Measurements from ENCODE around the gene ADPRH. TPM values are rescaled to one million over a fixed set of nuclear protein-coding genes. Genes with fewer than 3 reads are reported as not detected.
A peak's percentile ranks its signal among the peaks of the same experiment; 100 is the strongest.
"Not testable (repeated sequence)": the region's sequence is repeated elsewhere in the genome, so short reads cannot be mapped to it uniquely, and the experiment has no call there.

ADPRH gene
- total RNA-seq, 4 donors from 2014 or later: 10.4 to 17.8 (median 14.1) TPM

GRCh38 chr3:119594066-119594465 is 14.8 kb downstream of the ADPRH start:
- H3K4me1 ChIP-seq: peaks cover 7 to 32% (median 11%) of the 10 kb centered on the region in 4 donors
- no peaks in the 10 kb centered on the region for H3K36me3 ChIP-seq
- no peak for TF ChIP-seq POLR2A (IDR thresholded peaks at IDR 0.05; ENCODE audit: low read depth)
- no peak for TF ChIP-seq POLR2AphosphoS5 (IDR thresholded peaks at IDR 0.05)
- TF ChIP-seq, protein P1, sequence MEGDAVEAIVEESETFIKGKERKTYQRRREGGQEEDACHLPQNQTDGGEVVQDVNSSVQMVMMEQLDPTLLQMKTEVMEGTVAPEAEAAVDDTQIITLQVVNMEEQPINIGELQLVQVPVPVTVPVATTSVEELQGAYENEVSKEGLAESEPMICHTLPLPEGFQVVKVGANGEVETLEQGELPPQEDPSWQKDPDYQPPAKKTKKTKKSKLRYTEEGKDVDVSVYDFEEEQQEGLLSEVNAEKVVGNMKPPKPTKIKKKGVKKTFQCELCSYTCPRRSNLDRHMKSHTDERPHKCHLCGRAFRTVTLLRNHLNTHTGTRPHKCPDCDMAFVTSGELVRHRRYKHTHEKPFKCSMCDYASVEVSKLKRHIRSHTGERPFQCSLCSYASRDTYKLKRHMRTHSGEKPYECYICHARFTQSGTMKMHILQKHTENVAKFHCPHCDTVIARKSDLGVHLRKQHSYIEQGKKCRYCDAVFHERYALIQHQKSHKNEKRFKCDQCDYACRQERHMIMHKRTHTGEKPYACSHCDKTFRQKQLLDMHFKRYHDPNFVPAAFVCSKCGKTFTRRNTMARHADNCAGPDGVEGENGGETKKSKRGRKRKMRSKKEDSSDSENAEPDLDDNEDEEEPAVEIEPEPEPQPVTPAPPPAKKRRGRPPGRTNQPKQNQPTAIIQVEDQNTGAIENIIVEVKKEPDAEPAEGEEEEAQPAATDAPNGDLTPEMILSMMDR (IDR thresholded peaks at IDR 0.05): no peak
- no peak for TF ChIP-seq EP300 (IDR thresholded peaks at IDR 0.05)
- H3K4me3 ChIP-seq: no peak overlapping the region
- no peak overlapping the region for H3K27ac ChIP-seq (replicated peaks in 1 of 4)
- 89% methylated on average over 5 of the region's 5 CpGs for WGBS
- peaks cover 0 to 5% (median 0%) of the 10 kb centered on the region in 4 donors for H3K27me3 ChIP-seq
- intact Hi-C loops (cut with DNase I): no loop called here
- H3K9me3 ChIP-seq: no peaks in the 10 kb centered on the region
- DNase-seq (ENCODE audit: extremely low spot score): no peak

GRCh38 chr3:119594929-119595328 is 15.6 kb downstream of the ADPRH start:
- peaks cover 7 to 35% (median 11%) of the 10 kb centered on the region in 4 donors for H3K4me1 ChIP-seq
- H3K27ac ChIP-seq (replicated peaks in 1 of 4); intact Hi-C loops (cut with DNase I); DNase-seq (ENCODE audit: extremely low spot score); H3K9me3 ChIP-seq; H3K36me3 ChIP-seq; H3K4me3 ChIP-seq; H3K27me3 ChIP-seq: not testable (repeated sequence)
- WGBS: 100% methylated on average over 1 of the region's 1 CpG

- intact Hi-C loops (cut with DNase I): no loop called here
- Histone ChIP-seq H3K4me1 (peaks cover 7 to 40% (median 11%) of the 10 kb centered on the region in 4 donors), H3K36me3 (no peaks in the 10 kb centered on the region), H3K27me3 (peaks cover 0 to 5% (median 0%) of the 10 kb centered on the region in 4 donors), H3K27ac (replicated peaks in 1 of 4) (no peak overlapping the region), H3K9me3 (no peaks in the 10 kb centered on the region), H3K4me3 (peak overlapping the region; percentile 17 to 50 (median 34))
- DNase-seq (ENCODE audit: extremely low spot score): no peak
- WGBS: 81% methylated on average over 6 of the region's 7 CpGs
- no peak for TF ChIP-seq POLR2AphosphoS5 (IDR thresholded peaks at IDR 0.05)
- TF ChIP-seq POLR2A (IDR thresholded peaks at IDR 0.05; ENCODE audit: low read depth): no peak
- no peak for TF ChIP-seq EP300 (IDR thresholded peaks at IDR 0.05)
- TF ChIP-seq, protein P1 (IDR thresholded peaks at IDR 0.05): no peak
These were observed 16.5 kb downstream of the ADPRH start for GRCh38 chr3:119595639-119596334.

DNA sequence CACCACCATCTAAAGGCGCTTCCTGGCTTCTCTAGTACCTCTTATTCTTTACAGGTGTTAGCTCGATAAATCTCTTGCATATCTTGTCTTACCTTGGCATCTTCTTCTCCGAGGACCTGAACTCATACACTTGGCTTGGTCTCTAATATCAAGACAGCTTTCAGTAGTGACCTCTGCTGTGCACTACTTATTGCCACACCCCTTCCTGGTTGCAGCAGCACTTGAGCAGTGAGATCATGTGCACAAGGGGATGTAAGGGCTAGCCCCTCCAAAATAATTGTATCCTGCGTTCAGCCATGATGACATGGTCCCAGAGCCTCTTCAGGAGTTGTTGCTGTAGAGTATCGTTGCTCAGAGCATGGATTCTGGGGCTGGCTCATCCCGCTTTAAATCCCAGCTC is 17.1 kb downstream of the ADPRH start:
- WGBS: 87% methylated on average over 6 of the region's 6 CpGs
- intact Hi-C loops (cut with DNase I): no loop called here
- H3K36me3 ChIP-seq: no peaks in the 10 kb centered on the region
- H3K9me3 ChIP-seq: no peaks in the 10 kb centered on the region
- no peak for DNase-seq (ENCODE audit: extremely low spot score)
- no peak overlapping the region for H3K27ac ChIP-seq (replicated peaks in 1 of 4)
- peaks cover 7 to 40% (median 11%) of the 10 kb centered on the region in 4 donors for H3K4me1 ChIP-seq
- H3K27me3 ChIP-seq: peaks cover 0 to 5% (median 0%) of the 10 kb centered on the region in 4 donors
- TF ChIP-seq POLR2A (IDR thresholded peaks at IDR 0.05; ENCODE audit: low read depth): no peak
- TF ChIP-seq POLR2AphosphoS5 (IDR thresholded peaks at IDR 0.05): no peak
- no peak for TF ChIP-seq EP300 (IDR thresholded peaks at IDR 0.05)
- TF ChIP-seq, protein P1 (IDR thresholded peaks at IDR 0.05): no peak
- no peak overlapping the region for H3K4me3 ChIP-seq

- WGBS: 66% methylated on average over 7 of the region's 7 CpGs
- Histone ChIP-seq H3K36me3 (no peaks in the 10 kb centered on the region), H3K9me3 (no peaks in the 10 kb centered on the region), H3K4me1 (peaks cover 7 to 44% (median 11%) of the 10 kb centered on the region in 4 donors), H3K4me3 (no peak within 1 kb of the TSS), H3K27me3 (no peaks in the 10 kb centered on the region), H3K27ac (replicated peaks in 1 of 4) (peak within 1 kb of the TSS; percentile 25 to 63 (median 54))
- intact Hi-C loops (cut with DNase I): no loop called here
- DNase-seq (ENCODE audit: extremely low spot score): no peak
- TF ChIP-seq POLR2AphosphoS5 (IDR thresholded peaks at IDR 0.05) (no peak), POLR2A (IDR thresholded peaks at IDR 0.05; ENCODE audit: low read depth) (no peak), EP300 (IDR thresholded peaks at IDR 0.05) (no peak)
- TF ChIP-seq, protein P1 (IDR thresholded peaks at IDR 0.05): no peak
These were observed 18.4 kb downstream of the ADPRH start, which contains the start of gene PLA1A for GRCh38 chr3:119597548-119598288. PLA1A (plus strand) TSS chr3:119597885; CDS start chr3:119597914, 29 bp downstream.

Data from esophagus muscularis mucosa (tissue), 4 donors.